Stimulated activated memory B cell treated with anti-CD40 and anti-IgM and Interleukin-4, amounts not matched to agents 10 μg/mL and 1 μg/mL and 100 μg/mL, for 72 hours (primary cell): ENCODE measurements around the gene VIPR2.
A peak's percentile ranks its signal among the peaks of the same experiment; 100 is the strongest.
"Not testable (repeated sequence)": the region's sequence is repeated elsewhere in the genome, so short reads cannot be mapped to it uniquely, and the experiment has no call there.

ENCODE experiments used
- ATAC-seq: fragments of 150-1000 bp; cut with Tn5 transposase; 2 replicates; pipeline ENCODE4 v1.10.0; 2021
- H3K27ac Mint-ChIP-seq: one replicate; pipeline ENCODE4 v1.8.0; 2022; ENCODE audit warnings: mild to moderate bottlenecking, mixed read lengths
- H3K27me3 Mint-ChIP-seq: one replicate; pipeline ENCODE4 v1.8.0; 2022; ENCODE audit warnings: mixed read lengths
- H3K36me3 Mint-ChIP-seq: one replicate; pipeline ENCODE4 v1.8.0; 2022; ENCODE audit warnings: mixed read lengths
- H3K4me1 Mint-ChIP-seq: one replicate; pipeline ENCODE4 v1.8.0; 2022; ENCODE audit warnings: mixed read lengths
- H3K4me3 Mint-ChIP-seq: one replicate; pipeline ENCODE4 v1.8.0; 2022; ENCODE audit warnings: mild to moderate bottlenecking, moderate library complexity, mixed read lengths
- H3K9me3 Mint-ChIP-seq: one replicate; pipeline ENCODE4 v1.8.0; 2022; ENCODE audit warnings: mixed read lengths

VIPR2 gene

DNA sequence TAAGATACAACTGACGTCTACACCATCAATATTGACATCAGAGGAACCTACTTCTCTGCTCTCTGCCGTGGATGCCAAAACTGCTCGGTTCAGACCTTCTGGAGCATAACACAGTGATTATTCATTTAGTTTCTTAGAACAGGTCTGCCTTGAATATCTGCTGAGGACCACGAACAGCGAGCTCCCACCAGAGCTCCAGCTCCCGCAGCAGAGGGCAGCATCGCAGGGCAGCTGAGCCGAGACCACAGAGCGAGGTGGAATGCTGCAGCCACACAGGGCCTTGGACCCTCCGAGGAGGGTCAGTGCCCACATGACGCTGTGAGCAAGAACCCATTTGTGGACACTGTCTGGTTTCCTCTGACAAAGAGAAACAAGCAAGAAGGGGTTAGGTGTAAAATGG, 6.8 kb downstream of the VIPR2 start:
- no peaks in the 10 kb centered on the region for H3K4me1 Mint-ChIP-seq

DNA sequence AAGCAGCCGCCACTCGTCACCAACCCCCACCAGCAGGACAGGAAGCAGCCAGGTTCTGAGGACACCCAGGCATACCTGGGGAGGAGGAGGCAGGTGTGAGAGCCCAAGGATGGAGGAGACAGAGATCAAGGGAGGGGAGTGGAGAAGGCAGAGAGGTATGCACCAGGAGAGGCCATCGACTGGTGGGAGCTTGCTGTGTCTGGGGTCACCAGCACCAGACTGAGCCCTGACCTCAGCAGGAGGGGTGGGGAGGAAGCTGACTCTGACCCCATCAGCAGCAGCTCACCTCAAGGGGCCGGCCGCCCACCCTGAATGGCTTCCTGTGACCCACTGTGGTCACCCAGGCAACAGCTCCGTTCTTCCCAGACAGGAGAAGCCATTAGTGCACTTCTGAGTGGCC, 7.8 kb downstream of the VIPR2 start:
- Mint-ChIP-seq H3K36me3 (no peaks in the 10 kb centered on the region), H3K27me3 (peaks cover 10% of the 10 kb centered on the region), H3K27ac (no peak overlapping the region), H3K4me1 (no peaks in the 10 kb centered on the region), H3K4me3 (no peak overlapping the region), H3K9me3 (no peaks in the 10 kb centered on the region)
- no peak for ATAC-seq

More for the DNA sequence above, 6.8 kb downstream of the VIPR2 start:
- Mint-ChIP-seq H3K27me3 (peaks cover 10% of the 10 kb centered on the region), H3K4me3 (no peak overlapping the region), H3K36me3 (no peaks in the 10 kb centered on the region), H3K9me3 (no peaks in the 10 kb centered on the region), H3K27ac (no peak overlapping the region)
- no peak for ATAC-seq

DNA sequence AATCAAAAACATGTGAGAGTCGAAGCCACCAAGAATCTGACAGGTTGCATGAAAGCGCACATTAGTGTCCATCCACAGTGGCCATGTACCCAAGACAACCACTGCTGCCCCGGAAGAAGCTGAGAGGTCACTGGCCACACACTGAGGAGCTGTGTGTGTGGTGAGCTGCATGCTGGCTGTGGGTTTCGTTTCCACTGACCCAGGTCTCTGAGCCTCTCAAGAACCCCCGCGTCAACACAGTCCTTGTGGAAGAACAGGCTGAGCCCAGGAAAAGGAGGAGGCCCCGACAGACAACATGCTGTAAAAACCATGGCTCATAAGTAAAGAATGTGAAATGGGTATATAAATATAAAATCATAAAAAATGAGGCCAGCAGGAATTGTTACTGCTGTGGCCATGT, 8.2 kb downstream of the VIPR2 start:
- no peak for ATAC-seq
- Mint-ChIP-seq H3K9me3 (no peaks in the 10 kb centered on the region), H3K4me3 (no peak overlapping the region), H3K36me3 (no peaks in the 10 kb centered on the region), H3K27ac (no peak overlapping the region), H3K4me1 (no peaks in the 10 kb centered on the region), H3K27me3 (peaks cover 10% of the 10 kb centered on the region)

DNA sequence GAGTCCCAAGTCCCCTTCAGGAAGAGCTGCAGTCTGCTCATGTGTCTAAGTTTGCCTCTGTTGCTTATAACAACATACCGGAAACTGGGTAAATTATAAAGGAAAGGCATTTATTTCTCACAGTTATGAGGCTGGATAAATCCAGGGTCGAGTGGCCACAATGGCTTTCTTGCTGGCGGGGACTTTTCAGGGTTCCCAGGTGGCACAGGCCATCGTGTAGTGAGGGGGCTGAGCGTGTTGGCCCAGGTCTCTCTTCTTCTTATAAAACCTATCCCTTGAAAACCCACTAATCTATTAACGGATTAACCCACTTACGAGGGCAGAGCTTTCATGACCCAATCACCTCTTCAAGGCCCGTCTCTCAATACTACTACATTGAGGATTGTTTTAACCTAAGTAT, 8.7 kb downstream of the VIPR2 start:
- Mint-ChIP-seq H3K27me3 (peaks cover 9% of the 10 kb centered on the region), H3K9me3 (no peaks in the 10 kb centered on the region), H3K4me1 (no peaks in the 10 kb centered on the region), H3K27ac (no peak overlapping the region), H3K36me3 (no peaks in the 10 kb centered on the region), H3K4me3 (no peak overlapping the region)
- no peak for ATAC-seq

DNA sequence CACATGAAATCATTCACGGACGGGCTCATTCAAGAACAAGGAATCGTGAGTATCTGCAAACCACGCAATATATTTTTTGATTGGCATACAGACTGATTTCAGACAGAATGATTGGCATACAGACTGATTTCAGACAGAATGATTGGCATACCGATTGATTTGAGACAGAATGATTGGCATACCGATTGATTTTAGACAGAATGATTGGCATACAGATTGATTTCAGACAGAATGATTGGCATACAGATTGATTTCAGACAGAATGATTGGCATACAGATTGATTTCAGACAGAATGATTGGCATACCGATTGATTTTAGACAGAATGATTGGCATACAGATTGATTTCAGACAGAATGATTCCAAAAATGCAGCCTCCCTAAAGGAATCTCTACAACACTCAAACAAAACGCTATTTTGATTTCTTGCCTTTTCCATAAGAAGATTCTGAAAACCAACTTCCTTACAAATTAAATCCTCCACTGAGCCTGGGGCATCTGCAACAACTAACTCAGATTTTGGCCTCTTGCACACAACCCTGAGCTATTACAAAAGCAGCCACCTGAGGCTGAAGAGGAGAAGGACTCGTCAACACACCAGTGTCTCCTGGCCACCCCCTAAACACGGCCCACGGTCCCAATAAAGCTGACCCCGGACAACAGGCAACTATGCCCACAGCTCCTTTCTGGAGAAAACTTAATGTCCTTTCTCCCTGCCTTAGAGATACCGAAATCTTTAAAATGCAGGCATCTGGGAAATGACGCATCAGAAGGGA, 11.8 kb downstream of the VIPR2 start:
- H3K9me3 Mint-ChIP-seq, H3K4me3 Mint-ChIP-seq, H3K27ac Mint-ChIP-seq, H3K36me3 Mint-ChIP-seq, H3K4me1 Mint-ChIP-seq: not testable (repeated sequence)
- peak; percentile 34 for ATAC-seq
- peaks cover 13% of the 10 kb centered on the region for H3K27me3 Mint-ChIP-seq

DNA sequence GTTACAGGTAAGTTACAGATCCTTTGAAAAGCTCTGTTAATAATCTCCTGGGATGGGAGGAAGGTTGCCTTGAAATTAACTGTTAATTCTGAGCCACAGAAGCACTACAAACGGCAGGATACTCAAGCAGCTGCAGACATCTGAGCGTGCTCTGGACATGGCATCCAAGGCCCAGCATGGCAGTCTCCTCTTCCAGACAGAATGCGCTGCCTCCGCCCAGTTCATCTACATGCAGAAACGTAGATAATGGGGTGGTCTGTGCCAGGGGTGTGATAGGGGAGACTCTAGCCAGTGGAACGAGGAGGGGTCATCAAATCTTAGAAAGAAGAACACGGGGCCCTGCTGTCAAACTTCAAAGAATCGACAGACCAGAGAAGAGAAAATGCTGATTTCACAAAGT, 13.8 kb downstream of the VIPR2 start:
- Mint-ChIP-seq H3K9me3 (no peaks in the 10 kb centered on the region), H3K27me3 (peaks cover 27% of the 10 kb centered on the region), H3K27ac (no peak overlapping the region)

DNA sequence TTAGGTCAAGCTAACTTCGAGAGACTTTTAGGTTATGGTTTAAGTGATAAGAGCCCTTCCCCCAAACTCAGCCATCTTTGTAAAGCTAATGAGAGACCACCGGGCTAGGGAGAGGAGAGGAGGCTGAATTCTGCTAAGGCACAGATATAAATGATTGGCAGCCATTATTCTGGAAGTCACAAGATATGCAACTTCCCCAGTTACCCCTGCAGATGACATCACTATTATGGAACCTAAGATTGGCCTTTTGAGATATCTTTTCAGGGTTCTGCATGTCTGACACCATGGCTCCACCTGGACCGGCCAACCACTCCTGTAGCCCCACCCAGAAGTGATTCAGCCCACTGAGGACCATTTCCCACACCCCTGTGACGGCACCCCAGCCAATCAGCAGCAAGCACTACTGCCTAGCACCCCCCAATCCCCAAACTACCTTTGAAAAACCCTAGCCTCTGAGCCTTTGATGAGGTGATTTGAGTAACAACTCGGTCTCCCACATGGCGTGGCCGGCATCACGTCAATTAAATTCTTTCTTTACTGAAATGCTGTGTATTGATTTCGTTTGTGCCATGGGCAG, 14.4 kb downstream of the VIPR2 start:
- Mint-ChIP-seq H3K4me1 (no peaks in the 10 kb centered on the region), H3K4me3 (no peak overlapping the region), H3K27ac (no peak overlapping the region), H3K36me3 (no peaks in the 10 kb centered on the region), H3K9me3 (no peaks in the 10 kb centered on the region), H3K27me3 (peaks cover 28% of the 10 kb centered on the region)
- no peak for ATAC-seq

More for the DNA sequence above, 13.8 kb downstream of the VIPR2 start:
- ATAC-seq, result no peak
- no peaks in the 10 kb centered on the region for H3K36me3 Mint-ChIP-seq
- no peaks in the 10 kb centered on the region for H3K4me1 Mint-ChIP-seq
- no peak overlapping the region for H3K4me3 Mint-ChIP-seq

DNA sequence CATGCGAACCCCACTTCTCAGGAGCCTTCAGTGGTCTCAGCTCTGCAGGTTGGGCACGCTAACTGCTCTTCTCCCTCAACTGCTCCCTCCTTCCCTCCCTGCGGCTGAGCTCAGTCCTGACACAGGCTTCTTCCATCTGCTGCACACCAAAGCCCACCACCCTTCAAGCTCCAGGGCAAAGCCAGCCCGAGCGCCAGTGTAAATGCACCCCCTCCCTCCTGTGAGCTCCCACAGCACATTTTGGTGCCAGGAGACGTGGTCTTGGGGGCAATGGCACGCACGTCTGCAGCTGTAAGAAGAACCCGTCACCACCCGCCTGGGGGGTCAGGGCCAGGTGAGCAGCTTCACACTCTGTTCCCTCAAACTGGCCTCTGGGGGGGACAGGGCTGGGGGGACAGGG, 15.9 kb downstream of the VIPR2 start:
- Mint-ChIP-seq H3K4me3 (no peak overlapping the region), H3K9me3 (peaks cover 1% of the 10 kb centered on the region), H3K27me3 (peaks cover 28% of the 10 kb centered on the region), H3K27ac (no peak overlapping the region), H3K36me3 (no peaks in the 10 kb centered on the region), H3K4me1 (no peaks in the 10 kb centered on the region)
- ATAC-seq, result no peak

DNA sequence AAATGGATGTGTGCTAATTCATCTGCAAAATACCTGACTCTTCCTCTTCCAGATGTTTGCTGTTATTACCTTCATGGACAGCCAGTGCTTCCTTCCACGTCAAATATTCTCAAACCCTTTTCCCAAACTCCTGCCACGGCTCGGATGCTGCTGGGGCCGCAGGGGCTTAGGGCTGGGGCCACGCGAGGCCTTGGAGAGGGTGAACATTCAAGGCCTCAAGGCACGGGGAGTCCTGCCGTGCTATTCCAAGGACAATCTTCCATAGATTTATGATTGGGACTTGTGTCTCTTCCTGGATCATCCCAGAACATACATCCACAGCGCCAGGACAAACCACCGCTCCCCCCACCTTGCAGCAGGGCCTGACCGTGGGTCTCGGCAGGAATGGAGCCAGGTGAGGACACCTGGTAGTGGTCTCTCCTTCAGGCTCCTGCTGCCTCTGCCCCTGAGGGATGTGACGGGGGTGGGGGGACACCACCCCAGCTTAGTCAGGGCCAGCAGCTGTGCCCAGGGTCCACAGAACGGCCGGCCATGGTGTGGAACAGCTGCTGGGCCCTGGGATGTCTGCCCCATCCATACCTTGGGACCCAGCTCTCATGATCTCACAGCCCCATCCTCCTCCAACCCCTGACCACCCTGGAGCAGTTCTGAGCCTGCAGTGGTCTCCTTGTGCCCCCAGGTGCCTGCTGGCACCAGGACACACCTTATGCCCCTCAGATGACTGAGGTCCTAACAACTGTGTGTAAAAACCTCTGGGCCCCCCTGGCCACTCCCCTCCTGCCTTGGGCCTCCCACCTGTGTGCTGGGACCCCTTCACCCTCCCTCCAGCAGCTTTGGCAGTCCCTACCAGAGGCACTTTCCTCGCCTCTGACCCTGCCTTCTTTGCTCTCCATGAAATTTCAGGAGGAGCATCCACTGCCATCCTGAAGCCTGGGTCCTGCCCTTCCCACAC, 16.7 kb downstream of the VIPR2 start:
- peaks cover 28% of the 10 kb centered on the region for H3K27me3 Mint-ChIP-seq
- no peak overlapping the region for H3K27ac Mint-ChIP-seq
- no peak overlapping the region for H3K4me3 Mint-ChIP-seq
- H3K36me3 Mint-ChIP-seq, result no peaks in the 10 kb centered on the region
- H3K9me3 Mint-ChIP-seq, result peaks cover 6% of the 10 kb centered on the region
- no peak for ATAC-seq
- H3K4me1 Mint-ChIP-seq, result no peaks in the 10 kb centered on the region

DNA sequence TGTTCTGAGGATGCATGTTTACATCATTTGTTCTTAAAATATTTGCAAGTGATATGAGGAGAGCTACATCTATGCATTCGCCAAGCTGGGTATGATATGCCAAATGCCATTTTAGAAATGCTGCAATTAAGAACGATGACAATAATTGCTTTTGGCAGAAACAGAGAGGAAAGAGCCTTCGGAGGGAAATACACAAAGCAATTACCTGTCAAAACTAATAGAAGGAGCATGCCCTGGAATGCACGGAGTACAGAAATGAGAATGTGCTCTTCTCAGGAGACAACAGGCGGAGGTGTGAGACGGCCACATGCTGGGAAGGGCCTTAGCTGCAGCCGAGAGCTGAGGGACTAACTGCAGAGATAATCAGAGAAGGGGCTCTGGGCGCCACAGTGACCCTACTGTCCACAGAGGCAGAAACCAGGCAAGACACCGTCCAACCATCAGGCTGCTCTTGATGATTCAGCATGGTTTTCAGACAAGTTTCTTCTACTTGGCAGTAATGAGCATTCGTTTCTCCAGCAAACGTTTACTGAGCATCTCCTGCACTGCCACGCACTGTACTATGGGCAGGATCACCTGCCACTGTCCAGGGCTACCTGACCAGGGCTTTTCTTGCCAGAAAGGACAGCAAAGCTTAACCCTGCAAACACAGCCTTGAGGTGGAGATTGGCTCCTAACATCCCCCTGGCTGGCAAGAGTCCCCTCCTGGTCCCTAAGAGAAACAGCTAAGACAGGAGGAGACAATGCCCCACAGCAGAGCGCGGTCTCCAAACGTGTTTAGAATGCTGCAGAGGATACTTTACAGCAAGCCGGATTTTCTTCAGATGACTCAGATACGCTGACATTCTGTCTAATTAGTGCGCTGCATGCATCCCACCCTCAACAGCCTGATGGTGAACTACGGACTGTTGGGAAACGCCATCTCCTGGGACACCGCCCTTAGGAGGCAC, 18.1 kb downstream of the VIPR2 start:
- ATAC-seq, result no peak
- Mint-ChIP-seq H3K4me3 (no peak overlapping the region), H3K9me3 (peaks cover 6% of the 10 kb centered on the region)

DNA sequence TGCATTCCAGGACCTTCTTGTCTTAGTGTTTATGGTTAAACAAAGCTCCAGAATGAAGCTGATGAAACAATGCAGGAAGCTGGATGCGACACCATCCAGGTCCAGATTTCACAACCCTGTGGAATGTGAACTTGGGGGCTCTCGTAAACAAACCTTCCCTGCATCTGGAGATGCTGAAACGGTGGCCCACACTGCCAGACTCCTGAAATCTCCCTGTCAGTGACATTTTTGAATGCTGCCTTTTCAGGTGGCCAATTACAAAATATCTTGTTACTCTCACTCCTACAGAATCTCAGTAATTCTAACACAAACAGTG, 18.8 kb downstream of the VIPR2 start:
- no peak for ATAC-seq
- H3K4me3 Mint-ChIP-seq, result no peak overlapping the region
- no peaks in the 10 kb centered on the region for H3K4me1 Mint-ChIP-seq
- peaks cover 6% of the 10 kb centered on the region for H3K9me3 Mint-ChIP-seq
- H3K27me3 Mint-ChIP-seq, result peaks cover 28% of the 10 kb centered on the region
- H3K36me3 Mint-ChIP-seq, result no peaks in the 10 kb centered on the region
- H3K27ac Mint-ChIP-seq, result no peak overlapping the region

More for the DNA sequence above, 18.1 kb downstream of the VIPR2 start:
- peaks cover 28% of the 10 kb centered on the region for H3K27me3 Mint-ChIP-seq
- no peaks in the 10 kb centered on the region for H3K36me3 Mint-ChIP-seq
- H3K27ac Mint-ChIP-seq, result no peak overlapping the region
- no peaks in the 10 kb centered on the region for H3K4me1 Mint-ChIP-seq

DNA sequence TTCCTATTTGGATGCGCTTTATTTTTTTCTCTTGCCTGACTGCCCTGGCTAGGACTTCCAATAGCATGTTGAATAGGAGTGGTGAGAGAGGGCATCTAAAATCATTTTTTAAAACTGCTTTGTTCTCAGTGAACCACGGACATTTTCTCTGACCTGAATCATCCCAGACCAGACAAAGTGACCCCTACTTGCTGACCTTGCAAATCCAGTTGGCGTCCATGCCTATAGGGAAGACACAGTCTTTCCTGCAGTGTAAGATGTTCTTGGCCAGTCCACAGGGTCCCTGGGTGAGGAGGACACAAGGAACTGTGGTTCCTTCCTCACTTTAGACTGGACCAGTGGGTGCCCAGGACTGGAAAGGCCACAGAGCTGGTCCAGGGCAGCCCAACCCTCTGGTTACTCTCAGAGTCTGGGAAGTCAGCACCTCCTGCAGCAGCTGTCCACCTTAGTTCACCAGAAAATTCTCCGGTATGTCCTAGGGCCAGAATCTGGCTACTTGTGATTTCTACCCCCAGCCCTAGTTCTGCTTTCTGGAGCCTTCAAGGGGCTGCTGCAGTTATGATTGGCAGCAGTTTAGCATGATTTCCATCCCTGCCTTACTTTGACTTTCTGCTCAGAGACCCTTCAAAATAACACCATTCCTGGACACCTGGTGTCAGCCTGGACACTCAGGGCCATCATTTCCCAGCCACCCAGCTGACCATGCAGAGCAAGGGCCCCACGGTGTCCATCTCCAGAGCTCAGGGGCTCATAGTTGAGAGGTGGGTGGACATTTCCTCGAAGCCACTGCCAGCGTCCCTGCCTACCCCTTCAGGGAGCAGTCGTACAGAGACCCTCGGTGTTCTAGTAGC, 19.3 kb downstream of the VIPR2 start:
- no peak for ATAC-seq
- H3K36me3 Mint-ChIP-seq, result no peaks in the 10 kb centered on the region
- peaks cover 28% of the 10 kb centered on the region for H3K27me3 Mint-ChIP-seq
- H3K27ac Mint-ChIP-seq, result no peak overlapping the region
- H3K4me1 Mint-ChIP-seq, result no peaks in the 10 kb centered on the region
- no peak overlapping the region for H3K4me3 Mint-ChIP-seq
- peaks cover 6% of the 10 kb centered on the region for H3K9me3 Mint-ChIP-seq

DNA sequence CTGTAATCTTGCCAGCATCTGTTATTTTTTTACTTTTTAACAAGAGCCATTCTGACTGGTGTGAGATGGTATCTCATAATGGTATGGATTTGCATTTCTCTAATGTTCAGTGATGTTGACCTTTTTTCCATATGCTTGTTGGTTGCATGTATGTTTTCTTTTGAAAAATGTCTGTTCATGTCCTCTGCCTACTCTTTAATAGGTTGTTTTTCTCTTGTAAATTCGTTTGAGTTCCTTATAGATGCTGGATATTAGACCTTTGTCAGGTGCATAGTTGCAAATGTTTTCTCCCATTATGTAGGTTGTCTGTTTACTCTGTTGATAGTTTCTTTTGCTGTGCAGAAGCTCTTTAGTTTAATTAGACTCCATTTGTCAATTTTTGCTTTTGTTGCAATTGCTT, 20.9 kb downstream of the VIPR2 start:
- H3K36me3 Mint-ChIP-seq, H3K4me1 Mint-ChIP-seq, H3K27ac Mint-ChIP-seq, H3K4me3 Mint-ChIP-seq, ATAC-seq, H3K9me3 Mint-ChIP-seq: not testable (repeated sequence)
- H3K27me3 Mint-ChIP-seq, result peaks cover 24% of the 10 kb centered on the region

DNA sequence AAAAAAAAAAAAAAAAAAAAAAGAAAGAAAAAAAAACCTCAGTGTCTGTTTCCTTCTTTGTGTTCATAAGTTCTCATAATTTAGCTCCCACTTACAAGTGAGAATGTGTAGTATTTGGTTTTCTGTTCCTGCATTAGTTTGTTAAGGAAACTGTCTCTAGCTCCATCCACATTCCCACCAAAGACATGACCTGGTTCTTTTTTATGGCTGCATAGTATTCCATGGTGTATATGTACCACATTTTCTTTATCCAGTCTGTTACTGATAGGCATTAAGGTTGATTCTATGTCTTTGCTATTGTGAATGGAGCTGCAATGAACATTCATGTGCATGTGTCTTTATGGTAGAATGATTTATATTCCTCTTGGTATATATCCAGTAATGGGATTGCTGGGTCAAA, 21.4 kb downstream of the VIPR2 start:
- H3K27ac Mint-ChIP-seq, H3K36me3 Mint-ChIP-seq, ATAC-seq, H3K4me3 Mint-ChIP-seq, H3K9me3 Mint-ChIP-seq, H3K4me1 Mint-ChIP-seq: not testable (repeated sequence)
- peaks cover 19% of the 10 kb centered on the region for H3K27me3 Mint-ChIP-seq
